ENCODE results near the gene TKTL1.

The TKTL1 gene

GRCh38 chrX:154370300-154371016 is 74.9 kb downstream of the TKTL1 start:
- no peak for DNase-seq
- in situ Hi-C loops (cut with HindIII; ENCODE audit: low pct_ligation_motif_present, low pct_unique_long_range_greater_than_20kb, low sequenced_read_pairs) = no loop called here

- DNase-seq = peak; percentile 86
- in situ Hi-C loops (cut with HindIII; ENCODE audit: low pct_ligation_motif_present, low pct_unique_long_range_greater_than_20kb, low sequenced_read_pairs) = no loop called here
These were observed 75.6 kb downstream of the TKTL1 start for GRCh38 chrX:154371017-154371788.

- DNase-seq = no peak
- in situ Hi-C loops (cut with HindIII; ENCODE audit: low pct_ligation_motif_present, low pct_unique_long_range_greater_than_20kb, low sequenced_read_pairs) = no loop called here
These were observed 76.2 kb downstream of the TKTL1 start for GRCh38 chrX:154371789-154372300.

- peak; percentile 75 for DNase-seq
- in situ Hi-C loops (cut with HindIII; ENCODE audit: low pct_ligation_motif_present, low pct_unique_long_range_greater_than_20kb, low sequenced_read_pairs) = no loop called here
These were observed 77.0 kb downstream of the TKTL1 start for GRCh38 chrX:154372612-154373022.

GRCh38 chrX:154373340-154374306 is 78.0 kb downstream of the TKTL1 start:
- DNase-seq = peak; percentile 74
- in situ Hi-C loops (cut with HindIII; ENCODE audit: low pct_ligation_motif_present, low pct_unique_long_range_greater_than_20kb, low sequenced_read_pairs) = no loop called here

GRCh38 chrX:154374313-154375155 is 78.9 kb downstream of the TKTL1 start, which contains the start of gene FLNA:
TSS of gene FLNA (minus strand) at chrX:154374634. CDS start at chrX:154371245, 3,389 bp downstream.
- DNase-seq = no peak
- in situ Hi-C loops (cut with HindIII; ENCODE audit: low pct_ligation_motif_present, low pct_unique_long_range_greater_than_20kb, low sequenced_read_pairs) = no loop called here

- in situ Hi-C loops (cut with HindIII; ENCODE audit: low pct_ligation_motif_present, low pct_unique_long_range_greater_than_20kb, low sequenced_read_pairs) = no loop called here
- DNase-seq = no peak
These were observed 79.5 kb downstream of the TKTL1 start for GRCh38 chrX:154375156-154375504.

GRCh38 chrX:154376774-154377173 is 81.2 kb downstream of the TKTL1 start:
- in situ Hi-C loops (cut with HindIII; ENCODE audit: low pct_ligation_motif_present, low pct_unique_long_range_greater_than_20kb, low sequenced_read_pairs) = no loop called here

GRCh38 chrX:154378059-154378798 is 82.6 kb downstream of the TKTL1 start:
- DNase-seq = peak; percentile 49
- in situ Hi-C loops (cut with HindIII; ENCODE audit: low pct_ligation_motif_present, low pct_unique_long_range_greater_than_20kb, low sequenced_read_pairs) = no loop called here

More at GRCh38 chrX:154376774-154377173, 81.2 kb downstream of the TKTL1 start:
- no peak for DNase-seq

GRCh38 chrX:154378799-154379568 is 83.4 kb downstream of the TKTL1 start, which contains the start of gene EMD:
TSS of gene EMD (plus strand) at chrX:154379295. CDS start at chrX:154379485, 190 bp downstream.
- DNase-seq = peak; percentile 90
- in situ Hi-C loops (cut with HindIII; ENCODE audit: low pct_ligation_motif_present, low pct_unique_long_range_greater_than_20kb, low sequenced_read_pairs) = no loop called here

- in situ Hi-C loops (cut with HindIII; ENCODE audit: low pct_ligation_motif_present, low pct_unique_long_range_greater_than_20kb, low sequenced_read_pairs) = no loop called here
- no peak for DNase-seq
These were observed 84.0 kb downstream of the TKTL1 start for GRCh38 chrX:154379569-154379951.
